Measurements from ENCODE around the gene BMERB1.
"Not testable (repeated sequence)": the region's sequence is repeated elsewhere in the genome, so short reads cannot be mapped to it uniquely, and the experiment has no call there.

The BMERB1 gene

GRCh38 chr16:15547768-15548096 is 113.3 kb downstream of the BMERB1 start:
- Histone ChIP-seq H3K36me3 (ENCODE audit: control insufficient read depth, insufficient read depth, low read length, severe bottlenecking) (no peaks in the 10 kb centered on the region), H3K9ac (ENCODE audit: low read length) (no peak overlapping the region), H3K27me3 (replicated peaks; ENCODE audit: control insufficient read depth, insufficient read depth, low read length) (no peaks in the 10 kb centered on the region), H3K4me3 (ENCODE audit: low read length) (no peak overlapping the region), H3K9me3 (ENCODE audit: control insufficient read depth, low read length) (no peaks in the 10 kb centered on the region), H3K4me1 (ENCODE audit: control insufficient read depth, insufficient read depth, low read length) (peaks cover 10% of the 10 kb centered on the region)
- no peak for DNase-seq (ENCODE audit: low read depth)

DNA sequence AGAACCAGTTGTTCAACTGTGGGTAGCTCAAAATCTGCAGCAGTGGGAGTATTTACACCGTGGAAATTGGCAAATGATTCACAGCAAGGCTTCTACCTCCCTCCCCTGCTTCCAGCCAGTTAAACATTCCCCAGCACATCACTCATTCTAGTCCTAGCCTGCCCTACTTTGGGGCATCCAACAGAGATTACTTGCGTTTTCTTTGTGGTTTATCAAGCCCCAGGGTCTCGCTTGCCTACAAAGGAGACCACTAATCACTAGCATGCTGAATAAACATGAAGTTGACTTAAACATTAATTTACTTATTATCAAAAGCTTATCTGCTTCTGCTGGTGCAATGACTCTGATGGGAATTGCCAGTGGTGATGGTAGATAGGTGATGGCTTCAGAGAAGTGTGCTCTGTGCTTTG is 114.1 kb downstream of the BMERB1 start:
- H3K27me3 ChIP-seq (replicated peaks; ENCODE audit: control insufficient read depth, insufficient read depth, low read length): no peaks in the 10 kb centered on the region
- DNase-seq (ENCODE audit: low read depth): no peak
- H3K4me3 ChIP-seq (ENCODE audit: low read length): no peak overlapping the region
- no peaks in the 10 kb centered on the region for H3K36me3 ChIP-seq (ENCODE audit: control insufficient read depth, insufficient read depth, low read length, severe bottlenecking)
- no peaks in the 10 kb centered on the region for H3K9me3 ChIP-seq (ENCODE audit: control insufficient read depth, low read length)
- peaks cover 15% of the 10 kb centered on the region for H3K4me1 ChIP-seq (ENCODE audit: control insufficient read depth, insufficient read depth, low read length)
- H3K9ac ChIP-seq (ENCODE audit: low read length): no peak overlapping the region

DNA sequence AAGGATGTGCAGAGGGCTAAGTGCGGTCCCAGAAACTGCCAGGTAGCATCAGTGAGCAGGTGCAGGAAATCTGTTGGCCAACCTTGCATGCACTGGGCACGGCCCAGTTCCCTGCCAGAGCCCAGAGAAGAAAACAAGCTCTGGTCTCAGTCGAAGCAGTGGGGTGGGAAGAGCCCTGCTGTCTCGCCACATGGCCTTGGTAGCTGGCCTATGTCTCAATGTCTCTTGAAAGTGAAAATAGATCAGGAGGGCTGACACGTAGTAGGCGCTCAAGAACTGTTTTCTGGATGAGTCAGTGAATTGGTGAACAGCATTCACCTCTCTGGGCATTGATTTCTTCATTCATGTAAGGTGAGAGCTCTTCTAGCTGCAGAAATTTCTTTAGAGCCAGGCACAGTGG is 118.1 kb downstream of the BMERB1 start:
- no peak overlapping the region for H3K9ac ChIP-seq (ENCODE audit: low read length)
- no peaks in the 10 kb centered on the region for H3K36me3 ChIP-seq (ENCODE audit: control insufficient read depth, insufficient read depth, low read length, severe bottlenecking)
- no peak overlapping the region for H3K4me3 ChIP-seq (ENCODE audit: low read length)
- DNase-seq (ENCODE audit: low read depth): no peak
- no peaks in the 10 kb centered on the region for H3K9me3 ChIP-seq (ENCODE audit: control insufficient read depth, low read length)
- H3K27me3 ChIP-seq (replicated peaks; ENCODE audit: control insufficient read depth, insufficient read depth, low read length): no peaks in the 10 kb centered on the region
- peaks cover 12% of the 10 kb centered on the region for H3K4me1 ChIP-seq (ENCODE audit: control insufficient read depth, insufficient read depth, low read length)

- Histone ChIP-seq H3K9me3 (ENCODE audit: control insufficient read depth, low read length) (no peaks in the 10 kb centered on the region), H3K9ac (ENCODE audit: low read length) (no peak overlapping the region)
Observed at GRCh38 chr16:15553313-15554088, 119.1 kb downstream of the BMERB1 start.

DNA sequence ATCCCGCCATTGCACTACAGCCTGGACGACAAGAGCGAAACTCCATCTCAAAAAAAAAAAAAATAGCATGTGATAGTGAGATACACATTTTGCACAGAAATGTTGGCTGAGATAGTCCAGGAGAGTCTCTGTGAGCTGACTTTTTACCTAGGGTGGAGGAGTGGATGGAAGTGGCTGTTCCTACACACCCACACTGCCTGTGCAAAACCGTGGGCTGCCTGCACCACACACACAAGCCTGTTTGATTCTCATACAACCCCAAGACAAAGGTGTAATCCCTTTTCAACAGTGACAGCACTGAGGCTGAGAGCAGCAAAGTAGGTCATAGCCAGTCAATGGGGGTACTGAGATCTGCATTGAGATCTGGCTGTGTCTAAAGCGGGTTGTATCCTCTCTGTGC is 121.7 kb downstream of the BMERB1 start:
- Histone ChIP-seq H3K4me1 (ENCODE audit: control insufficient read depth, insufficient read depth, low read length) (peaks cover 12% of the 10 kb centered on the region), H3K36me3 (ENCODE audit: control insufficient read depth, insufficient read depth, low read length, severe bottlenecking) (no peaks in the 10 kb centered on the region), H3K4me3 (ENCODE audit: low read length) (no peak overlapping the region), H3K9ac (ENCODE audit: low read length) (no peak overlapping the region), H3K27me3 (replicated peaks; ENCODE audit: control insufficient read depth, insufficient read depth, low read length) (no peaks in the 10 kb centered on the region), H3K9me3 (ENCODE audit: control insufficient read depth, low read length) (no peaks in the 10 kb centered on the region)
- DNase-seq (ENCODE audit: low read depth): no peak

More at GRCh38 chr16:15553313-15554088, 119.1 kb downstream of the BMERB1 start:
- no peaks in the 10 kb centered on the region for H3K36me3 ChIP-seq (ENCODE audit: control insufficient read depth, insufficient read depth, low read length, severe bottlenecking)
- no peak overlapping the region for H3K4me3 ChIP-seq (ENCODE audit: low read length)
- H3K27me3 ChIP-seq (replicated peaks; ENCODE audit: control insufficient read depth, insufficient read depth, low read length): no peaks in the 10 kb centered on the region
- peaks cover 12% of the 10 kb centered on the region for H3K4me1 ChIP-seq (ENCODE audit: control insufficient read depth, insufficient read depth, low read length)
- no peak for DNase-seq (ENCODE audit: low read depth)

DNA sequence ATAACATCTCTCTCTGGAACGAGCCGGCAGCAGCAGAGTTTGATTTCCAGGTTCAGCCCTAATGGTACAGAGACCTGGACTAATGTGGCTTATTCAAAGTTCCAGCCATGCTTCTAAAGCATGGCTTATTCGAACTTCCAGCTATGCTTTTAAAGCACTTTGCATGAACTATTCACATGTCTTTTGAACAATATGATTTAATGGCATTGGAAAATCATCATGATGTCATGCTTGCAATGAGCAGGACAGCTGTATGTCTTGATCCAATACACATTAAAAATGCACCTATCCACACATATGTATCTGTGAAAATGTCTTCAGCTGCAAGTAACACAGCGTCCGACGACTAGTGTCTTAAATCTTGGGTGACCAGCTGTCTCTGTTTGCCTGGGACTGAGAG is 122.9 kb downstream of the BMERB1 start:
- no peak for DNase-seq (ENCODE audit: low read depth)
- no peaks in the 10 kb centered on the region for H3K27me3 ChIP-seq (replicated peaks; ENCODE audit: control insufficient read depth, insufficient read depth, low read length)
- no peak overlapping the region for H3K4me3 ChIP-seq (ENCODE audit: low read length)
- no peaks in the 10 kb centered on the region for H3K36me3 ChIP-seq (ENCODE audit: control insufficient read depth, insufficient read depth, low read length, severe bottlenecking)
- H3K4me1 ChIP-seq (ENCODE audit: control insufficient read depth, insufficient read depth, low read length): peaks cover 12% of the 10 kb centered on the region
- no peak overlapping the region for H3K9ac ChIP-seq (ENCODE audit: low read length)
- no peaks in the 10 kb centered on the region for H3K9me3 ChIP-seq (ENCODE audit: control insufficient read depth, low read length)

DNA sequence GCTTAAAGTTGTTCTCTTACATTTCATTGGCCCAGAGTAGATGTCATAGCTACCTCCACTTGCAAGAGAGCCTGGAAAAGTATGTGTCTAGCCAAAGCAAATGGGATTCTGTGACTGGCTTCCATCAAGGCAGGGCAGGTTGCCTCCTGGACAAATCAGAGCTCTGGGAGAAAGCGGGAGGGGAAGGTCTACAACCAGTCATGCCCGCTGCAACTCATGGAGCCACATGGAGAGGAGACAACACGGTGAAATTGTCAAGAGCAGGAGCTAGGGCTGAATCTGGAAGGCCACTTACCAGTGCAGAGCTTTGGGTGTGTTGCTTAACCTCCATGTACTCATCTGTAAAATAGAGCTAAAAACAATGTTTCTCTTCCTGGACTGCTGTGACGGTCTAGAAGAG is 124.8 kb downstream of the BMERB1 start:
- Histone ChIP-seq H3K9ac (ENCODE audit: low read length) (no peak overlapping the region), H3K4me3 (ENCODE audit: low read length) (no peak overlapping the region), H3K36me3 (ENCODE audit: control insufficient read depth, insufficient read depth, low read length, severe bottlenecking) (no peaks in the 10 kb centered on the region), H3K27me3 (replicated peaks; ENCODE audit: control insufficient read depth, insufficient read depth, low read length) (no peaks in the 10 kb centered on the region), H3K4me1 (ENCODE audit: control insufficient read depth, insufficient read depth, low read length) (peaks cover 9% of the 10 kb centered on the region), H3K9me3 (ENCODE audit: control insufficient read depth, low read length) (no peaks in the 10 kb centered on the region)
- DNase-seq (ENCODE audit: low read depth): no peak

DNA sequence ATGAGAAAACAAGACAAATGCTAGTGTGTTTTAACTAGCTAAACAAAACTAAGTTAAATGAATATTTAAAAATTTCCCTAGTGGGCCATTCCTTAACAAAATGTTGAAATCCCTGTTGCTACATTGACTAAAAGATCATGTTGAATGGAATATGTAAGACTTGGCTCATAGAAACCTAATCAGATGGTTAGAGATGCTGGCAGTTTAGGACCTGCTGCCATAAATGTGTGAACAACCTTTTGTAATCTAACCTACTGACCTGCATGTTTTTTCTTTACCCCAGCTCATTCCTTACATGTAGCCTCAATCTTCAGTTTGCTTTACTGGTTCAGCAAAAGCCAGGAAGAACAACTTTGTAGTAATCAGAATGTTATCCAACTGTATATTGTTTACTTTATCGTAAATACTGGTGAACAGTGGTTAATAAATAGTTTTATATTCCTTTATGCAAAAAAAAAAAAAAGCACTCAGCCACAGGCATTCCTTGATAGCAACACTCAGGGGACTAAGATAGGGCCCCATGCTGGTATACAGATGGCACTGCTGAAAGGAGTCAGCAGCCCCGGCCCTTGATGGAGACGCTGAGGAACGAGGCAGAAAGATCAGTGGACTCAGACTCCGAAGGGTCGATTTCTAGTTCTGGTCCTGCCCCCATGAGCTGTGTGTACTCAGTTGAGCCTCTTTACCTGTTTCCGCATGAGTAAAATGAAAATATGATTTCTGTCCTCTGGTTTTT is 130.4 kb downstream of the BMERB1 start:
- no peaks in the 10 kb centered on the region for H3K27me3 ChIP-seq (replicated peaks; ENCODE audit: control insufficient read depth, insufficient read depth, low read length)
- H3K4me1 ChIP-seq (ENCODE audit: control insufficient read depth, insufficient read depth, low read length): peaks cover 26% of the 10 kb centered on the region
- no peak overlapping the region for H3K9ac ChIP-seq (ENCODE audit: low read length)
- H3K36me3 ChIP-seq (ENCODE audit: control insufficient read depth, insufficient read depth, low read length, severe bottlenecking): peaks cover 5% of the 10 kb centered on the region
- no peaks in the 10 kb centered on the region for H3K9me3 ChIP-seq (ENCODE audit: control insufficient read depth, low read length)
- H3K4me3 ChIP-seq (ENCODE audit: low read length): no peak overlapping the region
- DNase-seq (ENCODE audit: low read depth): peak; percentile 51

DNA sequence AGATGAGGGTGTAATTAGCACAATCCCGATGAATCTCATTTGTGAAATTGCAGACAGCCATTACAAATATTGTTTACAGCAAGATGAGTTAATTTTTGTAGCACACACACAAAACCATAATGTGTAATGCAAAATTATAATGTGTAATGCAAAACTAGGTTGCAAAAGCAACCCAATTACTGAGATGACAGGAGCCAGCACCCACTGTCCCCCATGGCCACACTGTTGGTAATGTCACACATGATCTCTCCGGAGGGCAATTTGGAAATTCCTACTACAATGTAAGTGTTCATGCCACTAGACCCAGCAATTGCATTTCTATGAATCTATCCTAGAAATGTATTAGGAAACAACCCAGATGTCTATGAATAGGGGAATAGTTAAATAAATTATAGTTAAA is 131.7 kb downstream of the BMERB1 start:
- no peaks in the 10 kb centered on the region for H3K9me3 ChIP-seq (ENCODE audit: control insufficient read depth, low read length)
- DNase-seq (ENCODE audit: low read depth): no peak
- H3K27me3 ChIP-seq (replicated peaks; ENCODE audit: control insufficient read depth, insufficient read depth, low read length): no peaks in the 10 kb centered on the region
- H3K9ac ChIP-seq (ENCODE audit: low read length): no peak overlapping the region
- H3K4me3 ChIP-seq (ENCODE audit: low read length): no peak overlapping the region
- H3K4me1 ChIP-seq (ENCODE audit: control insufficient read depth, insufficient read depth, low read length): peaks cover 26% of the 10 kb centered on the region
- peaks cover 5% of the 10 kb centered on the region for H3K36me3 ChIP-seq (ENCODE audit: control insufficient read depth, insufficient read depth, low read length, severe bottlenecking)

DNA sequence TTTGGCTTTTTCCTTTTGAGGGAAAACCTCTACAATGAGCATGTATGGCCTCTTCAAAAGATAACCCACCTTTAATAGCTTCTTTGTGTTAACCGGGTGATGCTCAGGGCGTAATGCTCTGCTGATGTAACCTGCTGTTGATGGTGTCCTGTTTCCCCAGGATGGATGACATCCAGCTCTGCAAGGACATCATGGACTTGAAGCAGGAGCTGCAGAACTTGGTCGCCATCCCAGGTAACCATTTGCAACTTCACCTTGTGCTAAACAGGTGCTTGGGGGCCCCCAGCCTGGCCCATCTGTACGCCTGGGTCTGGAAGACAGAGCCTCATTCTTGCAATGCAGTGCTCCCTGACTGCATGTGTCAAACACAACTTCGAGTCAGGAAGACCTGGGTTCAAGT is 133.4 kb downstream of the BMERB1 start:
- no peak overlapping the region for H3K4me3 ChIP-seq (ENCODE audit: low read length)
- no peaks in the 10 kb centered on the region for H3K27me3 ChIP-seq (replicated peaks; ENCODE audit: control insufficient read depth, insufficient read depth, low read length)
- H3K4me1 ChIP-seq (ENCODE audit: control insufficient read depth, insufficient read depth, low read length): peaks cover 40% of the 10 kb centered on the region
- DNase-seq (ENCODE audit: low read depth): no peak
- H3K9me3 ChIP-seq (ENCODE audit: control insufficient read depth, low read length): no peaks in the 10 kb centered on the region
- no peak overlapping the region for H3K9ac ChIP-seq (ENCODE audit: low read length)
- H3K36me3 ChIP-seq (ENCODE audit: control insufficient read depth, insufficient read depth, low read length, severe bottlenecking): peaks cover 5% of the 10 kb centered on the region

DNA sequence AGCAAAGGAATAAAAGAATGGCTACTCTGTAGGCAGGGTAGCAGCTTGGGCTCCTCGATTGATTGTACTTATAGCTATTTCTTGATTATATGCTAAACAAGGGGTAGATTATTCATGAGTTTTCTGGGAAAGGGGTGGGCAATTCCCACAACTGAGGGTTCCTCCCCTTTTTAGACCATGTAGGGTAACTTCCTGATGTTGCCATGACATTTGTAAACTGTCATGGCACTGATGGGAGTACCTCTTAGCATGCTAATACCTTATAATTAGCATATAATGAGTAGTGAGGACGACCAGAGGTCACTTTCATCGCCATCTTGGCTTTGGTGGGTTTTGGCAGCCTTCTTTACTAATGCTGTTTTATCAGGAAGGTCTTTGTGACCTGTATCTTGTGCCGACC is 136.3 kb downstream of the BMERB1 start:
- not testable (repeated sequence) for H3K9ac ChIP-seq (ENCODE audit: low read length); H3K4me3 ChIP-seq (ENCODE audit: low read length); H3K27me3 ChIP-seq (replicated peaks; ENCODE audit: control insufficient read depth, insufficient read depth, low read length); DNase-seq (ENCODE audit: low read depth); H3K36me3 ChIP-seq (ENCODE audit: control insufficient read depth, insufficient read depth, low read length, severe bottlenecking); H3K9me3 ChIP-seq (ENCODE audit: control insufficient read depth, low read length)
- H3K4me1 ChIP-seq (ENCODE audit: control insufficient read depth, insufficient read depth, low read length): peaks cover 30% of the 10 kb centered on the region

All from adipocyte (in vitro differentiated cells).